H1 (cell line): ENCODE measurements around the gene PKP1. TPM values are rescaled to one million over a fixed set of nuclear protein-coding genes. Genes with fewer than 3 reads are reported as not detected.
A peak's percentile ranks its signal among the peaks of the same experiment; 100 is the strongest.

Experiments used
- CTCF ChIA-PET: fragments of 300-600 bp; sonication (Branson Sonifier 250); formaldehyde crosslinking; loops from one replicate; lab custom pipeline; 2021; ENCODE audit not compliant: partially characterized antibody; lab: Charles Lee
- POLR2A ChIA-PET: fragments of 300-600 bp; sonication (Branson Sonifier 250); formaldehyde crosslinking; loops from one replicate; lab custom pipeline; 2021; ENCODE audit warnings: inconsistent platforms; ENCODE audit not compliant: partially characterized antibody; lab: Charles Lee
- DNase-seq, 2 experiments: peaks; one replicate each; pipeline versions ENCODE4 v3.0.0 to v3.0.0-alpha.2; 2010 to 2022; ENCODE audit warnings: low spot score in 2 of 2, low read depth in 1 of 2, mixed read lengths in 1 of 2
- FAIRE-seq: peaks from 2 replicates; lab custom pipeline; 2011; peaks lifted over from hg19 to GRCh38; lab: Jason Lieb, UNC
- H2AFZ ChIP-seq: 2 replicates; pipeline ENCODE4 v1.8.1; 2012; ENCODE audit warnings: low read length, inconsistent platforms
- H2AK5ac ChIP-seq: 2 replicates; pipeline ENCODE4 v1.6.1; 2013; ENCODE audit warnings: low read depth, low read length
- H2BK120ac ChIP-seq: replicated peaks from 2 replicates; pipeline ENCODE3; 2013; ENCODE audit warnings: low read depth, low read length, inconsistent platforms
- H2BK12ac ChIP-seq: 2 replicates; pipeline ENCODE4 v1.6.1; 2013; ENCODE audit warnings: low read depth, low read length
- H2BK15ac ChIP-seq: 2 replicates; pipeline ENCODE4 v1.6.1; 2013; ENCODE audit warnings: low read length
- H2BK20ac ChIP-seq: 2 replicates; pipeline ENCODE4 v1.6.1; 2013; ENCODE audit warnings: low read length
- H2BK5ac ChIP-seq: 2 replicates; pipeline ENCODE4 v1.6.1; 2013; ENCODE audit warnings: low read depth, low read length
- H3K14ac ChIP-seq: 2 replicates; pipeline ENCODE4 v1.6.1; 2013; ENCODE audit warnings: inconsistent platforms; ENCODE audit not compliant: insufficient read length
- H3K18ac ChIP-seq: 2 replicates; pipeline ENCODE4 v1.6.1; 2013; ENCODE audit warnings: low read length; ENCODE audit errors: extremely low read depth
- H3K23ac ChIP-seq: 2 replicates; pipeline ENCODE4 v1.6.1; 2013; ENCODE audit warnings: inconsistent platforms; ENCODE audit not compliant: insufficient read length
- H3K23me2 ChIP-seq: 2 replicates; pipeline ENCODE4 v1.6.1; 2013; ENCODE audit warnings: low read depth, low read length
- H3K27ac ChIP-seq: 2 replicates; pipeline ENCODE4 v1.6.1; 2011; ENCODE audit warnings: low read depth, low read length, inconsistent platforms
- H3K27me3 ChIP-seq, 4 experiments: replicated peaks in 1 of 4; 1 replicate in 1 of 4; 2 replicates in 3 of 4; pipeline versions ENCODE4 v1.6.1 to v1.8.1; 2011 to 2013; ENCODE audit warnings: low read length in 3 of 4, mild to moderate bottlenecking in 3 of 4, inconsistent platforms in 2 of 4, mixed read lengths in 2 of 4, moderate library complexity in 1 of 4; ENCODE audit not compliant: control insufficient read depth in 3 of 4, insufficient read depth in 3 of 4; ENCODE audit errors: extremely low read depth in 1 of 4
- H3K36me3 ChIP-seq, 4 experiments: 2 replicates each; pipeline versions ENCODE4 v1.6.1 to v1.8.1; 2011 to 2013; ENCODE audit warnings: mild to moderate bottlenecking in 4 of 4, low read length in 3 of 4, moderate library complexity in 2 of 4, control low read depth in 1 of 4, inconsistent platforms in 1 of 4; ENCODE audit not compliant: insufficient read depth in 4 of 4, control insufficient read depth in 2 of 4
- H3K4ac ChIP-seq: replicated peaks from 2 replicates; pipeline ENCODE3; 2013; ENCODE audit warnings: low read length, low read depth, mixed read lengths, inconsistent platforms; ENCODE audit not compliant: insufficient read length
- H3K4me1 ChIP-seq, 4 experiments: replicated peaks in 1 of 4; 1 replicate in 1 of 4; 2 replicates in 3 of 4; pipeline versions ENCODE4 v1.6.1 to v1.8.1; 2011 to 2013; ENCODE audit warnings: low read length in 3 of 4, inconsistent platforms in 2 of 4, mixed read lengths in 1 of 4; ENCODE audit not compliant: insufficient read depth in 4 of 4, control insufficient read depth in 3 of 4
- H3K4me2 ChIP-seq, 2 experiments: 2 replicates each; pipeline versions ENCODE4 v1.6.1 to v1.8.1; 2011 to 2013; ENCODE audit warnings: low read depth in 2 of 2, low read length in 2 of 2, control low read depth in 1 of 2, inconsistent platforms in 1 of 2, mild to moderate bottlenecking in 1 of 2; ENCODE audit not compliant: insufficient read depth in 1 of 2
- H3K4me3 ChIP-seq, 4 experiments: fragments of 200-600, 300-600 bp in 1 of 4; sonication (generic), shearing (Covaris generic), sonication (Bioruptor Twin) in 1 of 4; 2 replicates each; pipeline versions ENCODE4 v1.5.1 to v1.8.1; 2011 to 2016; ENCODE audit warnings: low read length in 4 of 4, low read depth in 3 of 4, control low read depth in 2 of 4, inconsistent platforms in 2 of 4, mild to moderate bottlenecking in 2 of 4, mixed read lengths in 1 of 4, moderate library complexity in 1 of 4; ENCODE audit not compliant: insufficient read depth in 2 of 4; ENCODE audit errors: extremely low read depth in 1 of 4
- H3K56ac ChIP-seq: replicated peaks from 2 replicates; pipeline ENCODE3; 2013; ENCODE audit warnings: low read depth, mild to moderate bottlenecking, mixed read lengths, low read length, inconsistent platforms; ENCODE audit not compliant: insufficient read length
- H3K79me1 ChIP-seq: 2 replicates; pipeline ENCODE4 v1.6.1; 2013; ENCODE audit warnings: low read depth, low read length, control low read depth
- H3K79me2 ChIP-seq, 2 experiments: 2 replicates each; pipeline versions ENCODE4 v1.6.1 to v1.8.1; 2012 to 2013; ENCODE audit warnings: low read length in 2 of 2, mild to moderate bottlenecking in 2 of 2, inconsistent platforms in 1 of 2; ENCODE audit not compliant: insufficient read depth in 2 of 2, control insufficient read depth in 1 of 2
- H3K9ac ChIP-seq, 4 experiments: replicated peaks in 1 of 4; 1 replicate in 1 of 4; 2 replicates in 3 of 4; pipeline versions ENCODE4 v1.6.1 to v1.8.1; 2011 to 2013; ENCODE audit warnings: low read depth in 3 of 4, low read length in 3 of 4, control low read depth in 2 of 4, mild to moderate bottlenecking in 2 of 4, moderate library complexity in 2 of 4, inconsistent platforms in 1 of 4; ENCODE audit errors: extremely low read depth in 1 of 4
- H3K9me3 ChIP-seq, 2 experiments: 2 replicates each; pipeline versions ENCODE4 v1.6.1 to v1.8.1; 2012 to 2013; ENCODE audit warnings: mild to moderate bottlenecking in 2 of 2, moderate library complexity in 2 of 2, control low read depth in 1 of 2, inconsistent platforms in 1 of 2, low read depth in 1 of 2, low read length in 1 of 2, mixed read lengths in 1 of 2; ENCODE audit not compliant: insufficient read depth in 2 of 2
- H4K20me1 ChIP-seq, 2 experiments: replicated peaks in 1 of 2; 2 replicates each; pipeline versions ENCODE3 to v1.8.1; 2011 to 2013; ENCODE audit warnings: inconsistent platforms in 2 of 2, low read length in 2 of 2, mild to moderate bottlenecking in 1 of 2; ENCODE audit not compliant: insufficient read depth in 2 of 2, control insufficient read depth in 1 of 2
- H4K5ac ChIP-seq: 2 replicates; pipeline ENCODE4 v1.6.1; 2013; ENCODE audit warnings: low read length, low read depth, mixed read lengths, inconsistent platforms; ENCODE audit not compliant: insufficient read length
- H4K8ac ChIP-seq: 2 replicates; pipeline ENCODE4 v1.8.0; 2013; ENCODE audit warnings: mild to moderate bottlenecking, moderate library complexity, low read length, inconsistent platforms; ENCODE audit not compliant: insufficient read depth; ENCODE audit errors: extremely low read depth
- H4K91ac ChIP-seq: replicated peaks from 2 replicates; pipeline ENCODE3; 2013; ENCODE audit warnings: low read length, mixed read lengths, inconsistent platforms; ENCODE audit not compliant: insufficient read length
- CTBP2 ChIP-seq: IDR thresholded peaks from 2 replicates; pipeline ENCODE4 v1.7.0; 2011; ENCODE audit warnings: borderline replicate concordance, mild to moderate bottlenecking, moderate library complexity, mixed read lengths, low read length; ENCODE audit not compliant: insufficient read depth, insufficient read length
- GABPA ChIP-seq: IDR thresholded peaks from 2 replicates; pipeline ENCODE4 v1.6.1; 2011; ENCODE audit warnings: mild to moderate bottlenecking, low read length, moderate library complexity, borderline replicate concordance; ENCODE audit not compliant: insufficient read depth
- HDAC6 ChIP-seq: IDR thresholded peaks from one replicate; pipeline ENCODE4 v1.7.1; 2012; ENCODE audit warnings: low read depth, mild to moderate bottlenecking, inconsistent platforms, low read length, moderate library complexity
- MAFK ChIP-seq: IDR thresholded peaks from 2 replicates; pipeline ENCODE4 v1.6.1; 2012; ENCODE audit warnings: low read depth, mild to moderate bottlenecking, improper control_type of control experiment, low read length
- MAX ChIP-seq: IDR thresholded peaks from 2 replicates; pipeline ENCODE4 v1.6.1; 2012; ENCODE audit warnings: inconsistent platforms
- NANOG ChIP-seq: IDR thresholded peaks from 2 replicates; pipeline ENCODE4 v1.6.1; 2011; ENCODE audit warnings: low read length, low read depth, mild to moderate bottlenecking, inconsistent platforms; ENCODE audit not compliant: insufficient read depth, poor library complexity, severe bottlenecking
- POLR2AphosphoS5 ChIP-seq: IDR thresholded peaks from 2 replicates; pipeline ENCODE4 v1.6.1; 2011; ENCODE audit warnings: low read depth, low read length
- SP2 ChIP-seq: IDR thresholded peaks from 2 replicates; pipeline ENCODE4 v1.6.1; 2012; ENCODE audit warnings: mild to moderate bottlenecking, low read length, inconsistent platforms
- TCF12 ChIP-seq: IDR thresholded peaks from 2 replicates; pipeline ENCODE4 v1.6.1; 2011; ENCODE audit warnings: low read depth, mild to moderate bottlenecking, low read length
- YY1 ChIP-seq: IDR thresholded peaks from 2 replicates; pipeline ENCODE4 v1.6.1; 2011; ENCODE audit warnings: low read depth, mild to moderate bottlenecking, low read length
- WGBS, 2 experiments: shearing (Covaris generic) in 1 of 2; methylation state at CpG; one replicate each; pipeline versions ENCODE4 v1.1.6 to v1.1.7; 2013 to 2015; ENCODE audit warnings: low lambda C conversion rate in 2 of 2, mixed read lengths in 2 of 2, inconsistent platforms in 1 of 2, low coverage in 1 of 2, missing lambda C conversion rate in 1 of 2; ENCODE audit not compliant: insufficient replicate concordance in 2 of 2, insufficient coverage in 1 of 2, insufficient read length in 1 of 2; ENCODE audit errors: extremely low coverage in 1 of 2, missing lambda C conversion rate in 1 of 2; 5-methylcytosine and 5-hydroxymethylcytosine counted together
- polyA plus RNA-seq, 7 experiments: library from polyadenylated mRNA; depleted of rRNA in 3 of 7; stranded (reverse) in 5 of 7; unstranded in 2 of 7; fragments of >200 nt in 5 of 7; fragments of 200-250 nt in 2 of 7; gene quantifications; 1 replicate in 5 of 7; 2 replicates in 1 of 7; 4 replicates in 1 of 7; pipeline versions ENCODE4 v1.2.1 to v1.2.3, GENCODE V29; 2011 to 2013; ENCODE audit warnings: missing spikeins in 2 of 7, mixed read lengths in 2 of 7
- total RNA-seq: library from RNA; stranded (reverse); fragmentation: NEBNext Ultra II Directional; extraction: Animal tissue kit (Norgen Biotek cat#: 25700); gene quantifications from 2 replicates; pipeline ENCODE4 v1.2.1, GENCODE V29; 2021

The PKP1 gene
- total and polyA plus RNA-seq, 2 of the 8 experiments (the other 6 are each of a cell fraction or from before 2014, with no cell fraction given) = 0.21 to 0.95 TPM

- Histone ChIP-seq H4K8ac (peak overlapping the region; percentile 83), H3K79me2 (no peaks in the 10 kb centered on the region), H3K4me3 (no peak overlapping the region), H3K4me2 (peak overlapping the region; percentile 56 to 57; a peak in 3 of 4 replicates), H3K79me1 (no peaks in the 10 kb centered on the region), H2BK5ac (0 out of 2 replicates have a peak overlapping the region, but pooled peaks have one; percentile 60), H2BK15ac (no peak overlapping the region; the same call in 1 of the 2 replicates), H3K27me3 (peaks cover 15 to 30% (median 30%) of the 10 kb centered on the region in 4 experiments), H2AK5ac (no peak overlapping the region), H3K56ac (no peak overlapping the region), H2BK12ac (peak overlapping the region; percentile 77; the same call in 1 of the 2 replicates), H4K91ac (peak overlapping the region; percentile 86), H3K4ac (no peak overlapping the region), H2BK20ac (0 out of 2 replicates have a peak overlapping the region, but pooled peaks have one; percentile 66), H4K5ac (no peak overlapping the region), H3K23ac (no peak overlapping the region), H3K27ac (no peak overlapping the region), H3K14ac (no peak overlapping the region), H2BK120ac (no peak overlapping the region), H3K9me3 (no peaks in the 10 kb centered on the region; a peak in 1 of 4 replicates), H3K9ac (no peak overlapping the region), H3K23me2 (peaks cover 8% of the 10 kb centered on the region; the same call in 1 of the 2 replicates), H3K4me1 (peaks cover 0 to 9% (median 9%) of the 10 kb centered on the region in 4 experiments; a peak in 6 of 7 replicates), H3K36me3 (no peaks in the 10 kb centered on the region), H3K18ac (peak overlapping the region; percentile 90; the same call in 1 of the 2 replicates), H2AFZ (no peak overlapping the region; the same call in 1 of the 2 replicates), H4K20me1 (no peaks in the 10 kb centered on the region)
- no peak for FAIRE-seq
- ChIA-PET CTCF (interaction anchor here (0.6 to 5.3 kb wide), 16 partner anchors 10 to 1676 kb away, joined by 3 to 45 read pairs (median 4); no protein-coding TSS in a partner anchor), POLR2A (interaction anchor here (1.1 to 1.9 kb wide), 4 partner anchors 15 to 113 kb away, joined by 3 to 5 read pairs (median 4); no protein-coding TSS in a partner anchor)
- 80% methylated on average over 42 of the region's 53 CpGs; no CpG with 5 or more reads in 1 of the 2 experiments for WGBS, 2 experiments
- DNase-seq = no peak
- TF ChIP-seq GABPA = no peak
- TF ChIP-seq NANOG = no peak
- no peak for TF ChIP-seq SP2
- no peak for TF ChIP-seq POLR2AphosphoS5
- TF ChIP-seq MAX = no peak
- TF ChIP-seq MAFK = no peak
- TF ChIP-seq HDAC6 = no peak
- no peak for TF ChIP-seq YY1
- no peak for TF ChIP-seq TCF12
- TF ChIP-seq CTBP2 = no peak
Measured at GRCh38 chr1:201283836-201284553, 689 bp downstream of the PKP1 start.
